ENCODE results near the gene GABRB1. TPM values are rescaled to one million over a fixed set of nuclear protein-coding genes. Genes with fewer than 3 reads are reported as not detected.

GABRB1 gene
- total and polyA plus RNA-seq, 8 donors: 0.16 TPM; not detected in 7

DNA sequence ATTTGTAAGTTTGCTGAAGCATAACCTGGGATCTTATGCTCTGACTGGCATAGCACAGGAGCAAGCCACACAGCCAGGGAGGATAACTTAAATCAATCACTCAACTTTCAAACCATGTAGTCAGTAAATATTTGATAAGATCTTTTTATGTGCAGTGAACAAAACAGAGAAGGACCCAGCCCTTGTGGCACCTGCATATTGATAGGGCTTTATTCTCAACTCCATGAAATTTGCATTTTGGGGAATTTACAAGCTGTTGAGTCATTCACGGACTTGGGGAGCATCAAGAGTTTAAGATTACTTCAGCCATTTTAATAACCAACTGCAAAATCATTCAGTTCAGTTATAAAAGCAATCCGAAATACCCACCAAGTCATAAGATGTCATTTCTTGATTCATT lies 309.5 kb downstream of the GABRB1 start:
- WGBS, 2 donors: 51 to 63% methylated on average over 2 of the region's 2 CpGs
- FAIRE-seq: no peak
- H3K27ac ChIP-seq: no peak overlapping the region
- H3K4me1 ChIP-seq: no peaks in the 10 kb centered on the region
- no peak overlapping the region for H3K4me3 ChIP-seq
- H3K27me3 ChIP-seq: no peaks in the 10 kb centered on the region
- intact Hi-C loops (cut with DNase I): no loop called here
- H3K36me3 ChIP-seq: no peaks in the 10 kb centered on the region
- TF ChIP-seq, protein P1, sequence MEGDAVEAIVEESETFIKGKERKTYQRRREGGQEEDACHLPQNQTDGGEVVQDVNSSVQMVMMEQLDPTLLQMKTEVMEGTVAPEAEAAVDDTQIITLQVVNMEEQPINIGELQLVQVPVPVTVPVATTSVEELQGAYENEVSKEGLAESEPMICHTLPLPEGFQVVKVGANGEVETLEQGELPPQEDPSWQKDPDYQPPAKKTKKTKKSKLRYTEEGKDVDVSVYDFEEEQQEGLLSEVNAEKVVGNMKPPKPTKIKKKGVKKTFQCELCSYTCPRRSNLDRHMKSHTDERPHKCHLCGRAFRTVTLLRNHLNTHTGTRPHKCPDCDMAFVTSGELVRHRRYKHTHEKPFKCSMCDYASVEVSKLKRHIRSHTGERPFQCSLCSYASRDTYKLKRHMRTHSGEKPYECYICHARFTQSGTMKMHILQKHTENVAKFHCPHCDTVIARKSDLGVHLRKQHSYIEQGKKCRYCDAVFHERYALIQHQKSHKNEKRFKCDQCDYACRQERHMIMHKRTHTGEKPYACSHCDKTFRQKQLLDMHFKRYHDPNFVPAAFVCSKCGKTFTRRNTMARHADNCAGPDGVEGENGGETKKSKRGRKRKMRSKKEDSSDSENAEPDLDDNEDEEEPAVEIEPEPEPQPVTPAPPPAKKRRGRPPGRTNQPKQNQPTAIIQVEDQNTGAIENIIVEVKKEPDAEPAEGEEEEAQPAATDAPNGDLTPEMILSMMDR (IDR thresholded peaks at IDR 0.05): no peak
- ATAC-seq: no peak
- no peak for DNase-seq
- H3K9me3 ChIP-seq: no peaks in the 10 kb centered on the region

GRCh38 chr4:47342796-47343195 lies 311.4 kb downstream of the GABRB1 start:
- ATAC-seq (no peak), DNase-seq (no peak), FAIRE-seq (no peak)
- intact Hi-C loops (cut with DNase I): no loop called here
- no peaks in the 10 kb centered on the region for H3K27me3 ChIP-seq
- WGBS, 2 donors: 41 to 53% methylated on average over 4 of the region's 4 CpGs
- H3K27ac ChIP-seq: no peak overlapping the region
- H3K4me3 ChIP-seq: no peak overlapping the region
- H3K4me1 ChIP-seq: no peaks in the 10 kb centered on the region
- no peaks in the 10 kb centered on the region for H3K36me3 ChIP-seq
- TF ChIP-seq, protein P1 (IDR thresholded peaks at IDR 0.05): no peak
- no peaks in the 10 kb centered on the region for H3K9me3 ChIP-seq

DNA sequence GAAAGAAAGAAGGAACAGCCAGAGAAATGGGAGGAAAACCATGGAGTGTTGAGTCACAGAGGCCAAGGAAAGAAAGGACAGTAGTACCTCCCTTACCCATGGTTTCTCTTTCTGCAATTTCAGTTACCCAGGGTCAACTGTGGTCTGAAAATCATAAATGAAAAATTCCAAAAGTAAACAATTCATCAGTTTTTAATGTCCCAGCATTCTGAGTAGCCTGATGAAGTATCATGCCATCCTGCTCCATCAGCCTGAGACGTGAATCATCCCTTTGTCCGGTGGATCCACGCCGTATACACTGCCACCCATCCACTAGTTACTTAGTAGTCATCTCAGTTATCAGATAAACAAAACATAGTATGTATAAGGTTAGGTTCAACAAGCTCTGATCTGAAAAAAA lies 318.0 kb downstream of the GABRB1 start:
- TF ChIP-seq, protein P1 (IDR thresholded peaks at IDR 0.05): no peak
- no peaks in the 10 kb centered on the region for H3K27me3 ChIP-seq
- H3K9me3 ChIP-seq: no peaks in the 10 kb centered on the region
- H3K27ac ChIP-seq: no peak overlapping the region
- H3K36me3 ChIP-seq: no peaks in the 10 kb centered on the region
- 66 to 75% methylated on average over 4 of the region's 4 CpGs for WGBS, 2 donors
- no peaks in the 10 kb centered on the region for H3K4me1 ChIP-seq
- no peak overlapping the region for H3K4me3 ChIP-seq
- intact Hi-C loops (cut with DNase I): no loop called here
- FAIRE-seq (no peak), DNase-seq (no peak), ATAC-seq (no peak)

DNA sequence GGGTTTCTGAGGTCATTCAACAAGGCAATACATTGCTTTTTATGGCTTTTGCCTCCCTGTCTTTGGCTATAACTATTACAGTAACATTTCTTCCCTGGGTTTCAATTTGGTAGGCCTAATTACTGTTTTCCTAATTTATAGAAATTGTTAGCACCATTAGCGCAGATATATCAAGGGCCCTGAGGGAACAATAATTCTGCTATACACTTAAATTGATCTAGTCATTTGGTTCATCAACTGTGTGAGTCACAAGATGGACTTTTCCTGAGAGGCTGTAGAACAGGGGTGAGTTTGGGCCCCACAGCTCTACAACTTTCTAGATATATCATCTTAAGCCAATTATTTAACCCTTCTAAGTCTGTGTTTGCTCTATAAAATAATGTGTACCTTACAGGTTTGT lies 324.2 kb downstream of the GABRB1 start:
- no peak for FAIRE-seq
- TF ChIP-seq, protein P1 (IDR thresholded peaks at IDR 0.05): no peak
- peaks cover 0 to 7% (median 0%) of the 10 kb centered on the region in 4 donors for H3K27me3 ChIP-seq
- H3K4me3 ChIP-seq: no peak overlapping the region
- 90 to 95% methylated on average over 1 of the region's 1 CpG for WGBS, 2 donors
- no peaks in the 10 kb centered on the region for H3K4me1 ChIP-seq
- no peak for ATAC-seq
- DNase-seq: no peak
- no peak overlapping the region for H3K27ac ChIP-seq
- intact Hi-C loops (cut with DNase I): no loop called here
- H3K9me3 ChIP-seq: no peaks in the 10 kb centered on the region
- no peaks in the 10 kb centered on the region for H3K36me3 ChIP-seq

- ATAC-seq (no peak), DNase-seq (no peak), FAIRE-seq (no peak)
- Histone ChIP-seq H3K27me3 (peaks cover 0 to 7% (median 0%) of the 10 kb centered on the region in 4 donors), H3K9me3 (no peaks in the 10 kb centered on the region), H3K36me3 (no peaks in the 10 kb centered on the region), H3K4me1 (no peaks in the 10 kb centered on the region), H3K4me3 (no peak overlapping the region), H3K27ac (no peak overlapping the region)
- intact Hi-C loops (cut with DNase I): no loop called here
- 44 to 51% methylated on average over 4 of the region's 4 CpGs for WGBS, 2 donors
- TF ChIP-seq, protein P1 (IDR thresholded peaks at IDR 0.05): no peak
Measured at GRCh38 chr4:47359891-47360290, 328.5 kb downstream of the GABRB1 start.
